ENCODE measurements around the gene MRPS17. TPM values are rescaled to one million over a fixed set of nuclear protein-coding genes. Genes with fewer than 3 reads are reported as not detected.

The MRPS17 gene
- total and polyA plus RNA-seq, 2 donors (not counting 3 experiments of a cell fraction or from before 2014, with no cell fraction given) = 11.8 to 19.5 TPM

DNA sequence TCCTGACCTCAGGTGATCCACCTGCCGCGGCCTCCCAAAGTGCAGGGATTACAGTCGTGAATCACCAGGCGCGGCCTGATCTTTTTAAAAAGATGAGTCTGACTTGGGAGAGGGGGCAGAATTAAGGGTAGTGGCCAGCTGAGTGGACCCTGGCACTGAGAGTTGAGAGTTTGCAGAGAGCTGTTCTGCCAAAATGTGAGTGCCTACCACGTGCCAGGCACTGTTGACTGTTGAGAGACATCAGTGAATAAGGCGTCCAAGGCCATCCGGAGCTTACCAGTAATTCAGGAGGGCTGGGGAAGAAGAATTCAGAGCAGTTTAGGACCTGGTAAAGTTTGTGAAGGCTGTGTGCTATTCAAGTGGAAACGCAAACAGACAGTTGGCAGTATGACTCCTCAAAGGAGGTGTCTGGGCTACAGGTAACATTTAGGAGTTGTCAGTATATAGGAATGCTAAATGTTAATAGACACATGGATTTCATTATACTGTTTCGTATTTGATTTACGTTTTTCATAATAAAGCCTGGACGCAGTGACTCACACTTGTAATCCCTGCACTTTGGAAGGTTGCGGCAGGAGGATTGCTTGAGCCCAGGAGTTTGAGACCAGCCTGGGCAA is 14.2 kb downstream of the MRPS17 start:
- CTCF ChIA-PET = interaction anchor here (3.2 kb wide), 1 partner anchor 324 kb away, joined by 52 read pairs; no protein-coding TSS in a partner anchor

More for the DNA sequence above, 14.2 kb downstream of the MRPS17 start:
- H3K36me3 ChIP-seq (ENCODE audit: control insufficient read depth in 2 of 2, extremely low read depth in 1 of 2, insufficient read depth in 2 of 2, low read length in 2 of 2) = peaks cover 0 to 3% of the 10 kb centered on the region in 2 experiments
- no peaks in the 10 kb centered on the region for H3K4me1 ChIP-seq (ENCODE audit: control insufficient read depth, extremely low read depth, insufficient read depth, low read length)
- FAIRE-seq (peak; percentile 4), DNase-seq (ENCODE audit: low read depth, low spot score) (no peak)
- no peak overlapping the region for H2AFZ ChIP-seq (ENCODE audit: low read depth, low read length)
- H3K27ac ChIP-seq (ENCODE audit: insufficient read depth, low read depth, low read length) = no peak overlapping the region
- intact Hi-C loops (cut with micrococcal nuclease) (loop anchor here (1.0 to 10.0 kb wide), 5 partner anchors 79 to 391 kb away; partner anchors contain the start of genes CHCHD2, VOPP1 and ZNF713), dilution Hi-C loops (cut with MboI; ENCODE audit: extremely low pct_ligation_motif_present, low sequenced_read_pairs) (no loop called here)
- H3K79me2 ChIP-seq (ENCODE audit: control insufficient read depth, insufficient read depth, low read length) = peaks cover 19% of the 10 kb centered on the region
- POLR2A ChIA-PET = interaction anchor here (1.2 kb wide), 1 partner anchor 85 kb away, joined by 3 read pairs; the partner anchor contains the start of genes CCT6A and PSPH
- no peak overlapping the region for H3K4me3 ChIP-seq (replicated peaks in 1 of 3; ENCODE audit: insufficient read depth in 1 of 3, low read depth in 1 of 3, low read length in 3 of 3)
- no peak overlapping the region for H3K9ac ChIP-seq (replicated peaks; ENCODE audit: extremely low read depth, insufficient read depth, low read length)
- TSS peak; percentile 54 for BruUV-seq (replicated peaks)
- H4K20me1 ChIP-seq (replicated peaks; ENCODE audit: control insufficient read depth, extremely low read depth, insufficient read depth, low read length) = no peaks in the 10 kb centered on the region
- no peaks in the 10 kb centered on the region for H3K27me3 ChIP-seq (ENCODE audit: control insufficient read depth in 2 of 2, insufficient read depth in 2 of 2, low read length in 2 of 2)
- TF ChIP-seq EZH2 (IDR thresholded peaks at IDR 0.05; ENCODE audit: borderline replicate concordance, low read depth, low read length, severe bottlenecking) (no peak), FOS (IDR thresholded peaks at IDR 0.05; ENCODE audit: borderline replicate concordance, insufficient read depth, low read length) (no peak), POLR2AphosphoS5 (IDR thresholded peaks at IDR 0.05; ENCODE audit: insufficient read depth, low read depth, low read length) (no peak), POLR2A (IDR thresholded peaks at IDR 0.05; ENCODE audit: low read depth, low read length) (no peak), MYC (IDR thresholded peaks at IDR 0.05; ENCODE audit: low read depth, low read length) (no peak), JUN (IDR thresholded peaks at IDR 0.05; ENCODE audit: borderline replicate concordance, insufficient read depth, insufficient read length, low read depth) (no peak), GATA2 (IDR thresholded peaks at IDR 0.05; ENCODE audit: insufficient read depth, insufficient read length, low read depth, low read length) (no peak)
- TF ChIP-seq, protein P1, sequence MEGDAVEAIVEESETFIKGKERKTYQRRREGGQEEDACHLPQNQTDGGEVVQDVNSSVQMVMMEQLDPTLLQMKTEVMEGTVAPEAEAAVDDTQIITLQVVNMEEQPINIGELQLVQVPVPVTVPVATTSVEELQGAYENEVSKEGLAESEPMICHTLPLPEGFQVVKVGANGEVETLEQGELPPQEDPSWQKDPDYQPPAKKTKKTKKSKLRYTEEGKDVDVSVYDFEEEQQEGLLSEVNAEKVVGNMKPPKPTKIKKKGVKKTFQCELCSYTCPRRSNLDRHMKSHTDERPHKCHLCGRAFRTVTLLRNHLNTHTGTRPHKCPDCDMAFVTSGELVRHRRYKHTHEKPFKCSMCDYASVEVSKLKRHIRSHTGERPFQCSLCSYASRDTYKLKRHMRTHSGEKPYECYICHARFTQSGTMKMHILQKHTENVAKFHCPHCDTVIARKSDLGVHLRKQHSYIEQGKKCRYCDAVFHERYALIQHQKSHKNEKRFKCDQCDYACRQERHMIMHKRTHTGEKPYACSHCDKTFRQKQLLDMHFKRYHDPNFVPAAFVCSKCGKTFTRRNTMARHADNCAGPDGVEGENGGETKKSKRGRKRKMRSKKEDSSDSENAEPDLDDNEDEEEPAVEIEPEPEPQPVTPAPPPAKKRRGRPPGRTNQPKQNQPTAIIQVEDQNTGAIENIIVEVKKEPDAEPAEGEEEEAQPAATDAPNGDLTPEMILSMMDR (IDR thresholded peaks at IDR 0.05; ENCODE audit: extremely low read depth in 1 of 2, insufficient read depth in 1 of 2, low read depth in 1 of 2, low read length in 2 of 2) = no peak
- TF ChIP-seq, protein P2, sequence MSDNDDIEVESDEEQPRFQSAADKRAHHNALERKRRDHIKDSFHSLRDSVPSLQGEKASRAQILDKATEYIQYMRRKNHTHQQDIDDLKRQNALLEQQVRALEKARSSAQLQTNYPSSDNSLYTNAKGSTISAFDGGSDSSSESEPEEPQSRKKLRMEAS (IDR thresholded peaks at IDR 0.05; ENCODE audit: insufficient read depth, insufficient read length) = no peak
- H3K4me2 ChIP-seq (ENCODE audit: insufficient read depth, low read length) = no peak overlapping the region
- H3K9me1 ChIP-seq (replicated peaks; ENCODE audit: control insufficient read depth, extremely low read depth, insufficient read depth, low read length) = no peaks in the 10 kb centered on the region
- no peaks in the 10 kb centered on the region for H3K9me3 ChIP-seq (replicated peaks; ENCODE audit: control insufficient read depth, insufficient read depth, low read length)
